B cell (primary cell): ENCODE measurements around the gene RIC1. TPM values are rescaled to one million over a fixed set of nuclear protein-coding genes. Genes with fewer than 3 reads are reported as not detected.
"Not testable (repeated sequence)": the region's sequence is repeated elsewhere in the genome, so short reads cannot be mapped to it uniquely, and the experiment has no call there.

ENCODE experiments used
- ATAC-seq: fragments of 200-7000 bp; cut with Tn5 transposase; one replicate; pipeline ENCODE4 v1.10.0; 2021; ENCODE audit warnings: low read depth, mild to moderate bottlenecking, moderate number of reproducible peaks, moderate library complexity
- CTCF ChIA-PET: fragments of 350-600 bp; sonication (Branson Sonifier 250); formaldehyde crosslinking; loops from one replicate; lab custom pipeline; 2021; ENCODE audit warnings: antibody characterized with exemption, inconsistent platforms; lab: Charles Lee
- POLR2A ChIA-PET: fragments of 350-600 bp; sonication (Branson Sonifier 250); formaldehyde crosslinking; loops from one replicate; lab custom pipeline; 2021; ENCODE audit warnings: antibody characterized with exemption; lab: Charles Lee
- DNase-seq: peaks from one replicate; pipeline ENCODE4 v3.0.0; 2013
- H2AFZ ChIP-seq: 2 replicates; pipeline ENCODE4 v1.6.1; 2012; ENCODE audit warnings: mild to moderate bottlenecking, low read depth, low read length; ENCODE audit not compliant: insufficient read depth, poor library complexity, severe bottlenecking
- H3K27ac ChIP-seq, 2 donors: 1 replicate in 1 of 2; 2 replicates in 1 of 2; pipeline ENCODE4 v1.5.1; 2012 to 2013; ENCODE audit warnings: low read length in 2 of 2, mild to moderate bottlenecking in 2 of 2, moderate library complexity in 1 of 2
- H3K27me3 ChIP-seq, 4 experiments: fragments of 200-600 bp in 1 of 4; sonication (generic) in 1 of 4; replicated peaks in 1 of 4; 1 replicate in 2 of 4; 2 replicates in 2 of 4; pipeline versions ENCODE4 v1.6.1 to v1.7.0; 2013 to 2016; ENCODE audit warnings: low read length in 3 of 4, mild to moderate bottlenecking in 2 of 4, mixed read lengths in 1 of 4, moderate library complexity in 1 of 4; ENCODE audit not compliant: insufficient read depth in 4 of 4, control insufficient read depth in 3 of 4; ENCODE audit errors: control extremely low read depth in 1 of 4
- H3K36me3 ChIP-seq, 2 experiments: replicated peaks in 1 of 2; 1 replicate in 1 of 2; 2 replicates in 1 of 2; pipeline versions ENCODE4 v1.6.1 to v1.7.1; 2013; ENCODE audit warnings: low read length in 1 of 2; ENCODE audit not compliant: insufficient read depth in 2 of 2, control insufficient read depth in 1 of 2; ENCODE audit errors: control extremely low read depth in 1 of 2, extremely low read depth in 1 of 2
- H3K4me1 ChIP-seq, 2 donors: fragments of 200-600 bp in 1 of 2; sonication (generic) in 1 of 2; 1 replicate in 1 of 2; 2 replicates in 1 of 2; pipeline versions ENCODE4 v1.5.1 to v1.6.1; 2013 to 2017; ENCODE audit warnings: low read length in 2 of 2; ENCODE audit not compliant: control insufficient read depth in 2 of 2, insufficient read depth in 2 of 2
- H3K4me2 ChIP-seq: replicated peaks from 2 replicates; pipeline ENCODE3; 2012; ENCODE audit warnings: mild to moderate bottlenecking, low read depth, low read length; ENCODE audit not compliant: poor library complexity, severe bottlenecking
- H3K4me3 ChIP-seq, 5 experiments: fragments of 200-600 bp in 1 of 5; sonication (generic) in 1 of 5; 1 replicate in 3 of 5; 2 replicates in 2 of 5; pipeline versions ENCODE4 v1.5.1 to v1.7.0; 2011 to 2016; ENCODE audit warnings: low read length in 4 of 5, mild to moderate bottlenecking in 4 of 5, low read depth in 2 of 5, control low read depth in 1 of 5, moderate library complexity in 1 of 5; ENCODE audit not compliant: insufficient read depth in 1 of 5; ENCODE audit errors: control extremely low read depth in 1 of 5, extremely low read depth in 1 of 5
- H3K79me2 ChIP-seq: fragments of 200-600 bp; sonication (generic); one replicate; pipeline ENCODE4 v1.6.0; 2016; ENCODE audit warnings: low read length; ENCODE audit not compliant: control insufficient read depth, insufficient read depth
- H3K9ac ChIP-seq: fragments of 200-600 bp; sonication (generic); 2 replicates; pipeline ENCODE4 v1.6.1; 2017; ENCODE audit warnings: mild to moderate bottlenecking, low read length, moderate library complexity
- H3K9me3 ChIP-seq, 3 donors: one replicate each; pipeline versions ENCODE4 v1.6.1 to v1.7.1; 2013; ENCODE audit warnings: low read length in 2 of 3; ENCODE audit not compliant: control insufficient read depth in 2 of 3, insufficient read depth in 1 of 3; ENCODE audit errors: control extremely low read depth in 1 of 3
- H4K20me1 ChIP-seq: 2 replicates; pipeline ENCODE4 v1.6.0; 2012; ENCODE audit warnings: mild to moderate bottlenecking, low read length; ENCODE audit not compliant: insufficient read depth, control insufficient read depth, poor library complexity, severe bottlenecking
- H3K27ac Mint-ChIP-seq: one replicate; pipeline ENCODE4 v1.8.0; 2021; ENCODE audit warnings: mixed read lengths
- H3K27me3 Mint-ChIP-seq: one replicate; pipeline ENCODE4 v1.8.0; 2021; ENCODE audit warnings: mixed read lengths
- H3K4me1 Mint-ChIP-seq: one replicate; pipeline ENCODE4 v1.8.0; 2021; ENCODE audit warnings: mixed read lengths
- H3K4me3 Mint-ChIP-seq: one replicate; pipeline ENCODE4 v1.8.0; 2021; ENCODE audit warnings: mixed read lengths
- H3K9me3 Mint-ChIP-seq: one replicate; pipeline ENCODE4 v1.8.0; 2022; ENCODE audit warnings: mixed read lengths; ENCODE audit not compliant: insufficient read depth
- EZH2 ChIP-seq: IDR thresholded peaks from 2 replicates; pipeline ENCODE4 v1.6.1; 2012; ENCODE audit warnings: borderline replicate concordance, low read depth, mild to moderate bottlenecking, moderate library complexity, low read length; ENCODE audit not compliant: insufficient read depth, poor library complexity, severe bottlenecking
- WGBS: methylation state at CpG from one replicate; pipeline ENCODE4 v1.1.5; 2013; ENCODE audit warnings: missing lambda C conversion rate; ENCODE audit not compliant: insufficient coverage; 5-methylcytosine and 5-hydroxymethylcytosine counted together
- intact Hi-C: fragments of 100-400 bp; cut with micrococcal nuclease; formaldehyde crosslinking; loops from one replicate; pipeline ENCODE4 v1.10.0; 2022
- polyA plus RNA-seq: library from polyadenylated mRNA; depleted of rRNA; stranded (reverse); fragments of >200 nt; gene quantifications from 2 replicates; pipeline ENCODE4 v1.2.3, GENCODE V29; 2012
- total RNA-seq, 2 donors: library from RNA; stranded (reverse); fragments of 120-200 nt in 1 of 2; gene quantifications; 1 replicate in 1 of 2; 2 replicates in 1 of 2; pipeline versions ENCODE4 v1.2.3 to v1.2.4, GENCODE V29; 2013 to 2022
- TF ChIP-seq, protein P1 (sequence below): fragments of 200-600 bp; IDR thresholded peaks from one replicate; pipeline ENCODE4 v1.8.0; 2022; ENCODE audit warnings: antibody characterized with exemption, mild to moderate bottlenecking

The RIC1 gene
- total and polyA plus RNA-seq, 2 donors (not counting 1 experiment from before 2014, with no cell fraction given): 20.7 to 58.8 TPM

DNA sequence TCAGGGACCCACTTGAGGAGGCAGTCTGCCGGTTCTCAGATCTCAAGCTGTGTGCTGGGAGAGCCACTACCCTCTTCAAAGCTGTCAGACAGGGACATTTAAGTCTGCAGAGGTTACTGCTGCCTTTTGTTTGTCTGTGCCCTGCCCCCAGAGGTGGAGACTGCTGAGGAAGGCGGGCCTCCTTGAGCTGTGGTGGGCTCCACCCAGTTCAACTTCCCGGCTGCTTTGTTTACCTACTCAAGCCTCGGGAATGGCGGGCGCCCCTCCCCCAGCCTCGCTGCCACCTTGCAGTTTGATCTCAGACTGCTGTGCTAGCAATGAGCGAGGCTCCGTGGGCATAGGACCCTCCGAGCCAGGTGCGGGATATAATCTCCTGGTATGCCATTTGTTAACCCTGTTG lies 54.7 kb downstream of the RIC1 start:
- H3K36me3 ChIP-seq, CTCF ChIA-PET, H3K4me3 ChIP-seq, DNase-seq, H3K27me3 Mint-ChIP-seq, H3K4me3 Mint-ChIP-seq, H3K9me3 ChIP-seq, H4K20me1 ChIP-seq, H3K9me3 Mint-ChIP-seq, H2AFZ ChIP-seq, H3K9ac ChIP-seq, ATAC-seq, H3K4me1 ChIP-seq, H3K4me2 ChIP-seq, intact Hi-C loops, POLR2A ChIA-PET, H3K27ac Mint-ChIP-seq, H3K27ac ChIP-seq, H3K27me3 ChIP-seq: not testable (repeated sequence)
- 97% methylated on average over 4 of the region's 11 CpGs for WGBS
- peaks cover 48% of the 10 kb centered on the region for H3K79me2 ChIP-seq
- H3K4me1 Mint-ChIP-seq: peaks cover 23% of the 10 kb centered on the region

DNA sequence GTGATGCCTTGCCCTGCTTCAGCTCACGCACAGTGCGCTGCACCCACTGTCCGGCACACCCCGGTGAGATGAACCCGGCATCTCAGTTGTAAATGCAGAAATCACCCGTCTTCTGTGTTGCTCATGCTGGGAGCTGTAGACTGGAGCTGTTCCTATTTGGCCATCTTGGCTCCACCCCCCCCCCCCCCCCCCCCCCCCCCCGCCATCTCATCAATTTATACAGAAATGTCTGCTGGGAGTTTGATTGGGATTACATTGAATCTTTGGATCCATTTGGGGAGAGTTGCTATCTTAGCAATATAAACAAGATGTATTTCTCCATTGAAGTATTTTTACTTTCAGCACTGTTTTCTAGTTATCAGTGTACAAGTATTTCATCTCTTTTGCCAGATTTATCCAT lies 55.2 kb downstream of the RIC1 start:
- POLR2A ChIA-PET: no interaction called here
- no peak overlapping the region for H3K4me3 Mint-ChIP-seq
- no CpG with 5 or more reads among the region's 7 CpGs for WGBS
- CTCF ChIA-PET: no interaction called here
- no peak overlapping the region for H3K4me3 ChIP-seq
- H3K4me2 ChIP-seq: no peak overlapping the region
- peaks cover 22% of the 10 kb centered on the region for H3K4me1 Mint-ChIP-seq
- no peak overlapping the region for H3K9ac ChIP-seq
- no peak for TF ChIP-seq EZH2
- TF ChIP-seq, protein P1, sequence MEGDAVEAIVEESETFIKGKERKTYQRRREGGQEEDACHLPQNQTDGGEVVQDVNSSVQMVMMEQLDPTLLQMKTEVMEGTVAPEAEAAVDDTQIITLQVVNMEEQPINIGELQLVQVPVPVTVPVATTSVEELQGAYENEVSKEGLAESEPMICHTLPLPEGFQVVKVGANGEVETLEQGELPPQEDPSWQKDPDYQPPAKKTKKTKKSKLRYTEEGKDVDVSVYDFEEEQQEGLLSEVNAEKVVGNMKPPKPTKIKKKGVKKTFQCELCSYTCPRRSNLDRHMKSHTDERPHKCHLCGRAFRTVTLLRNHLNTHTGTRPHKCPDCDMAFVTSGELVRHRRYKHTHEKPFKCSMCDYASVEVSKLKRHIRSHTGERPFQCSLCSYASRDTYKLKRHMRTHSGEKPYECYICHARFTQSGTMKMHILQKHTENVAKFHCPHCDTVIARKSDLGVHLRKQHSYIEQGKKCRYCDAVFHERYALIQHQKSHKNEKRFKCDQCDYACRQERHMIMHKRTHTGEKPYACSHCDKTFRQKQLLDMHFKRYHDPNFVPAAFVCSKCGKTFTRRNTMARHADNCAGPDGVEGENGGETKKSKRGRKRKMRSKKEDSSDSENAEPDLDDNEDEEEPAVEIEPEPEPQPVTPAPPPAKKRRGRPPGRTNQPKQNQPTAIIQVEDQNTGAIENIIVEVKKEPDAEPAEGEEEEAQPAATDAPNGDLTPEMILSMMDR: no peak
- ATAC-seq (no peak), DNase-seq (no peak)
- H3K79me2 ChIP-seq: peaks cover 50% of the 10 kb centered on the region
- no peaks in the 10 kb centered on the region for H3K36me3 ChIP-seq
- H3K27me3 ChIP-seq: no peaks in the 10 kb centered on the region
- intact Hi-C loops: no loop called here
- H4K20me1 ChIP-seq: no peaks in the 10 kb centered on the region
- peaks cover 0 to 9% (median 0%) of the 10 kb centered on the region in 3 donors for H3K9me3 ChIP-seq
- no peaks in the 10 kb centered on the region for H3K4me1 ChIP-seq
- H3K27ac ChIP-seq: no peak overlapping the region
- peaks cover 8% of the 10 kb centered on the region for H3K9me3 Mint-ChIP-seq
- no peak overlapping the region for H3K27ac Mint-ChIP-seq
- H3K27me3 Mint-ChIP-seq: no peaks in the 10 kb centered on the region
- H2AFZ ChIP-seq: no peak overlapping the region
